HepG2 (cell line): ENCODE results near the gene ZNF677. TPM values are rescaled to one million over a fixed set of nuclear protein-coding genes. Genes with fewer than 3 reads are reported as not detected.

Experiments used
- ATF1 ChIP-seq: IDR thresholded peaks from 2 replicates; pipeline ENCODE4 v1.6.1; 2016; ENCODE audit warnings: mild to moderate bottlenecking, control low read depth
- ATM ChIP-seq: fragments of 450-650 bp; IDR thresholded peaks from 2 replicates; pipeline ENCODE4 v1.7.1; 2017; ENCODE audit warnings: mild to moderate bottlenecking, borderline replicate concordance
- HMGXB3 ChIP-seq: sonication (generic); formaldehyde crosslinking; IDR thresholded peaks from 2 replicates; pipeline ENCODE4 v1.4.0; 2020; ENCODE audit warnings: missing genetic modification reagents, borderline replicate concordance
- POGZ ChIP-seq: sonication (generic); formaldehyde crosslinking; IDR thresholded peaks from 2 replicates; pipeline ENCODE4 v1.4.0; 2020; ENCODE audit warnings: mild to moderate bottlenecking, missing genetic modification reagents
- SMAD1 ChIP-seq: sonication (generic); formaldehyde crosslinking; IDR thresholded peaks from 2 replicates; pipeline ENCODE4 v1.4.0; 2020; ENCODE audit warnings: missing genetic modification reagents, low read depth, mild to moderate bottlenecking, borderline replicate concordance
- THAP9 ChIP-seq: sonication (generic); formaldehyde crosslinking; IDR thresholded peaks from 2 replicates; pipeline ENCODE4; 2020; ENCODE audit warnings: missing genetic modification reagents, mild to moderate bottlenecking, borderline replicate concordance
- THYN1 ChIP-seq: sonication (generic); formaldehyde crosslinking; IDR thresholded peaks from 2 replicates; pipeline ENCODE4 v1.8.1; 2023; ENCODE audit warnings: low read depth, mild to moderate bottlenecking, moderate library complexity, missing genetic modification reagents, borderline replicate concordance
- ZNF138 ChIP-seq: sonication (generic); formaldehyde crosslinking; IDR thresholded peaks from 2 replicates; pipeline ENCODE4 v1.5.0; 2020; ENCODE audit warnings: mild to moderate bottlenecking, low read depth, missing genetic modification reagents
- ZNF256 ChIP-seq: sonication (generic); formaldehyde crosslinking; conservative IDR thresholded peaks from 2 replicates; pipeline ENCODE4 v1.4.0; 2020; ENCODE audit warnings: missing genetic modification reagents
- ZNF639 ChIP-seq: conservative IDR thresholded peaks from 2 replicates; pipeline ENCODE4 v1.6.1; 2018; ENCODE audit warnings: missing genetic modification reagents
- ZNF710 ChIP-seq: sonication (generic); formaldehyde crosslinking; IDR thresholded peaks from 2 replicates; pipeline ENCODE4 v1.5.0; 2020; ENCODE audit warnings: mild to moderate bottlenecking, missing genetic modification reagents, borderline replicate concordance
- ZNF766 ChIP-seq: sonication (generic); formaldehyde crosslinking; IDR thresholded peaks from 2 replicates; pipeline ENCODE4 v1.5.0; 2020; ENCODE audit warnings: missing genetic modification reagents, borderline replicate concordance
- polyA plus RNA-seq, 8 experiments: library from polyadenylated mRNA; depleted of rRNA in 3 of 8; stranded (reverse) in 7 of 8; unstranded in 1 of 8; fragments of >200 nt; fragmentation: Illumina TruSeq in 4 of 8; extraction: Trizol in 4 of 8; gene quantifications; 2 replicates each; pipeline versions ENCODE4 v1.2.1 to v1.2.3, GENCODE V29; 2011 to 2016; ENCODE audit warnings: low read depth in 4 of 8, missing spikeins in 1 of 8, mixed read lengths in 1 of 8; ENCODE audit not compliant: insufficient read depth in 1 of 8
- total RNA-seq, 5 experiments: library from RNA; depleted of rRNA; stranded (reverse); fragments of >200 nt; fragmentation: Illumina TruSeq; extraction: Trizol; gene quantifications; 2 replicates each; pipeline ENCODE4 v1.2.3, GENCODE V29; 2016; ENCODE audit warnings: low read depth in 1 of 5

ZNF677 gene
- total and polyA plus RNA-seq, 2 of the 13 experiments (the other 11 are each of a cell fraction or from before 2014, with no cell fraction given) = not detected

- TF ChIP-seq HMGXB3 (CRISPR knock-in tag) (no peak), THAP9 (CRISPR knock-in tag) (no peak), ZNF256 (CRISPR knock-in tag) (no peak), ZNF766 (no peak), ZNF639 (CRISPR knock-in tag) (no peak), ATM (no peak), ATF1 (no peak), SMAD1 (CRISPR knock-in tag) (no peak), POGZ (no peak), ZNF138 (CRISPR knock-in tag) (no peak), ZNF710 (CRISPR knock-in tag) (no peak), THYN1 (CRISPR knock-in tag) (no peak)
These were observed 61.7 kb downstream of the ZNF677 start, which contains the start of gene ZNF665 (continued) for GRCh38 chr19:53192771-53193534.
